ENCODE measurements around the gene FBXO24.

FBXO24 gene

DNA sequence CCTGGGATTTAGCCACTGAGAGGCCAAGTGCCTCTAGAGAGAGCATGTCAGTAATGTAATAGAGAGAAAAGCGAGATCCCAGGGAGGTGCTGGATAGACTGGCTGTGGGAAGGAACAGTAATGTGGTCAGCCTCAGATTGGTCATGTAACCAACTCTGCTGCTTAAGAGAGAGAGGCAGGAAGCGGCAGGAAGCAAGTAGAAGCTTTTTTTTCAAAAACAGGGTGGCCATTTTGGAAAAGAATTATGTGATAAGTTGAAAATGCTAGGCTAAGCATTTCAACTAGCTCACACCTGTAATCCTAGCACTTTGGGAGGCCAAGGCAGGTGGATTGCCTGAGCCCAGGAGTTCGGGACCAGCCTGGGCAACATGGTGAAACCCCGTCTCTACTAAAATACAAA is 12.3 kb downstream of the FBXO24 start:
- no peak for DNase-seq

DNA sequence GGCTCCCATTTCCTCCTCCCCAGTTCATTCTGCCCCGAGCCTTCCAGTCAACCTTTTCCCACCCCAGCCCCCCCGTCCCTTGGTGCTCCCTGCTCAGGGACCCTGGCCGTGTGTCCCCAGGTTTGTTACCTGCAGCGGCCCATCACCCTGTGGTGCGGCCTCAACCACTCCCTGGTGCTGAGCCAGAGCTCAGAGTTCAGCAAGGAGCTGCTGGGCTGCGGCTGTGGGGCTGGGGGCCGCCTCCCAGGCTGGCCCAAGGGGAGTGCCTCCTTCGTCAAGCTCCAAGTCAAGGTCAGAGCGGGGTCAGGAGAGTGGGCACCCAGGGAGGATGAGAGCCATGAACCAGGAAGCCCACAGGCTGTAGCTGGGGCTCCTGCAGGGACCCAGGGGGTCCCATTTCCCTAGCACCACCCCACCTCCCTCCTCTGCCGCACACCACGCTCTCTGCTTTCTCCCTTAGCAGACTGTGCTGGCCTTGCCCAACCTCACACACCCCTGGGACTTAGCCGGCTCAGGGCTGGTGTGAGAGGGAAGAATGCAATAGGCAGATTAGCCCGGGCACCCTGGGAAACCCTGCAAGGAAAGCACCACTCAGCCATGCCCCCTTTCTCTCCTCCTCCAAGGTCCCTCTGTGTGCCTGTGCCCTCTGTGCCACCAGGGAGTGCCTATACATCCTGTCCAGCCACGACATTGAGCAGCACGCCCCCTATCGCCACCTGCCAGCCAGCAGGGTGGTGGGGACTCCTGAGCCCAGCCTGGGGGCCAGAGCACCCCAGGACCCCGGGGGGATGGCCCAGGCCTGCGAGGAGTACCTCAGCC is 14.0 kb downstream of the FBXO24 start:
- no peak for DNase-seq

DNA sequence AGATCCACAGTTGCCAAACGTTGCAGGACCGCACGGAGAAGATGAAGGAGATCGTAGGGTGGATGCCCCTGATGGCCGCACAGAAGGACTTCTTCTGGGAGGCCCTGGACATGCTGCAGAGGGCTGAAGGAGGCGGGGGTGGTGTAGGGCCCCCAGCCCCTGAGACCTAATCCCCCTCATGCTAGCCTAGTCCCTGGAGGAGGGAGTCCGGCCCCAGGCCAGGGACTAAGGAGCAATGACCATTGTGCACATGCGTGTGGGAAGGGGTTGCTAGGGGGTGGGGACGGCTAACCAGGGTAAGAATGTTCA is 14.6 kb downstream of the FBXO24 start:
- no peak for DNase-seq

DNA sequence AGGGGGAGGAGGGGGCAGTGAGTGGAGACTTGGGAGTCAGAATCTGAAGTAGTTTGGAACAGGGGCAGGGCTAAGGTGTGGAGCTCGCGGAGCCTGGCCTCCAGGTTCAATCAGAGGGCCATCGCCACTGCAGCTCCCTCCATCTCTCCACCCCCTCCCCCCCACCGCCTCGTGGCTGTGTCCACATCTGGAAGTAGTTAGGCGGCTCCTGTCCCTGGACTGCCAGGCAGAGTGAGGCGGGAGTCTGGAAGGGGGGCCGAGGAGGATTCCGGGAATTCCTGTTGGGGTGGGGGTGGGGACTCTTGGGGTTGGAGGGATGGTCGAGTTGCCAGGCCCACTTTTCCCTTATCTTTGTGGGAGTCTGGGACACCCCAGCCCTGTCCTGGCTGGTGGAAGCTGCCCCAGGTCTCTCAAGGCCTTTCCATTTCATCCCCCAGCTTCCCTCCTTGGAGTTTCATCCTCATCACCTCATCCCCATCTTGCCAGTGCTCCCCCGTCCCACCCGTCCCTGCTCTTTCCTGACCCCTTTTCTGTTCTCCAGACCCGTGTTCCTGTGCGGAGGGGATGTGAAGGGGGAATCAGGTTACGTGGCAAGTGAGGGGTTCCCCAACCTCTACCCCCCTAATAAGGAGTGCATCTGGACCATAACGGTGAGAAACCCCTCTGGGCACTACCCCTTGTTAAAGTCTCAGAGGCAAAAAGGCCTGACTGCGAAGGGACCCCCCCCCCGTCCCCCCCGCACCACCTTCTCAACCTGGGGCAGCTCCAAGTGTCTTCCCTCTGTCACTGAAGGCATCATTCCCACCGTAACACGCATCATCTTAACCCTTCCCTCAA is 17.0 kb downstream of the FBXO24 start:
- no peak for DNase-seq

DNA sequence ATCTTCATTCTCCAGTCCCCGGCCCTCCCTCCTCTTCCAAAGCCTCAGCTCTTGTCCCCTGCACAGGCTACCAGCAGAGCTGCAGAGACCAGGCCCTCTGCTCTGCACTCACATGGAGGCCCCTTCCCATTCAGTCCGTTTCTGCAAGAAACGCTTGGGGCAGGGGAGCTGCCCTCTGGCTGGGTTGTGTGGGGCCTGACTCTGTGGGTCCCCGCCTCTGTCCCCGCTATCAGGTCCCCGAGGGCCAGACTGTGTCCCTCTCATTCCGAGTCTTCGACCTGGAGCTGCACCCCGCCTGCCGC is 17.5 kb downstream of the FBXO24 start:
- no peak for DNase-seq

DNA sequence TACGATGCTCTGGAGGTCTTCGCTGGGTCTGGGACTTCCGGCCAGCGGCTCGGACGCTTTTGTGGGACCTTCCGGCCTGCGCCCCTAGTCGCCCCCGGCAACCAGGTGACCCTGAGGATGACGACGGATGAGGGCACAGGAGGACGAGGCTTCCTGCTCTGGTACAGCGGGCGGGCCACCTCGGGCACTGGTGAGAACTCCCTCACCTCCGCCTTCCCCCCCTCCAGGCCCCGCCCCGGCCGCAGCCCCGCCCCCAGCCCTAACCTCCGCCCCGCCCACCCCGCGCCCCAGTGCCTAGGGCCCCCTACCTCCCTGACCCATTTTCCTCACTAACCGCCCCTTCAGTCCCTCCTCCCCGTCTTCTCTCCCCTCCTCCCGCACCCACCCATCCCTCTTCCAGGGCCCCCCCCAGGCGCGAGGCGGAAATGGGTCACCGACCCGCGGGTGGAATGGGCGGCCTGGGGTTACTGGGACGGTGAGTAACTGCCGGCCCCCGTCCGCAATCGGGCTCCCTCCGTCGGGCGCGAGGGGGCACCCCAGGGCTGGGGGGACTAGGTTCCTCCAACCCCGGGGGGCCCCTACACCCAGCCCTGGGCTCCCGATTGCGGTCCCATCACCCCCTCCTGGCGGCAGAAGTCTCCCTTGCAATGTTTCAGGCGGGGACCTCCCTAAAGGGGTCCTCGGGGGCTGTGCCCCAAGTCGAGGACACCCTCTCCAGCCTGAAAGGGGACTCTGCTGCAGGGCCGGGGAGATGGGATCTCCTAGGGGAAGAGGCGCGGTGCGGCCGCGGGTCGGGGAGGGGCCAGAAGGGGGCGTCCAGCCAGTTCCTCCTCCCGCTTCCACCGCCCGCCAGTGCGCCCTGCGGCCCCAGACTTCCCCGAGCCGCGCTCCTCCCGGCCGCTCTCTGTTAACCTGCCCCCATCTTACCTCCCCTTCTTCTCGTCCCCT is 18.2 kb downstream of the FBXO24 start:
- no peak for DNase-seq

DNA sequence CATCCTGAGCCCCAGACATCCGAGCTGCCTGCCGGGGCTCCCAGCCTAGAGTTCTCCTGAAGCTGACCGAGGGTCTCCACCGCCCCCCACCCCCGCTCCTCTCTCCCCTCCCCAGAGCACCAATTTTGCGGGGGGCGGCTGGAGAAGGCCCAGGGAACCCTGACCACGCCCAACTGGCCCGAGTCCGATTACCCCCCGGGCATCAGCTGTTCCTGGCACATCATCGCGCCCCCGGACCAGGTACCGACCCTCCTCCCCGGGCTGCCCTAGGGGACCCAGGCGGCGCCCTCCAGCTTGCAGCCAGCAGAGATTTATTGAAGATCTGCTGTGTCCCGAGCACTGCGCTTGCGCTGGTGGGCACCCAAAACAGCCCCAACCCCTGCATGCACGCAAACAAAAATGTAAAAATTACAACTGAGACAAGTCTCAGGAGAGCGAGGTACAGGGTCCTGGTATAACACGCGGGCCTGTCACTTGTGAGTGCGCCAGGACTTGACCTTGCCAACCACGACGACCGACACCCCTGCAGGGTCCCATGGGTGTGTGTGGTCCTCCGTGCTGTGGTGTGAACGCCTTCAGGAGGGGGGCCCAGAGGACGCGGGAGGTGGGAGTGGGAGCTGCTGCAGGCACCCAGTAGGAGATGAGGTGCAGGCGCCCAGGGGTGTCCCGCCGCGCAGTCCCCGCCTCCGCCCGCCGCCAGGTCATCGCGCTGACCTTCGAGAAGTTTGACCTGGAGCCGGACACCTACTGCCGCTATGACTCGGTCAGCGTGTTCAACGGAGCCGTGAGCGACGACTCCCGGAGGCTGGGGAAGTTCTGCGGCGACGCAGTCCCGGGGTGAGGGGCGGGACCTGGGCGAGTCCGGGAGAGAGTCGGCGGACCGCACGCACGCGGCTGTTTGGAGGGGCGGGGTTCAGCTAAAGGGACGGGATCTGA is 19.1 kb downstream of the FBXO24 start:
- no peak for DNase-seq

DNA sequence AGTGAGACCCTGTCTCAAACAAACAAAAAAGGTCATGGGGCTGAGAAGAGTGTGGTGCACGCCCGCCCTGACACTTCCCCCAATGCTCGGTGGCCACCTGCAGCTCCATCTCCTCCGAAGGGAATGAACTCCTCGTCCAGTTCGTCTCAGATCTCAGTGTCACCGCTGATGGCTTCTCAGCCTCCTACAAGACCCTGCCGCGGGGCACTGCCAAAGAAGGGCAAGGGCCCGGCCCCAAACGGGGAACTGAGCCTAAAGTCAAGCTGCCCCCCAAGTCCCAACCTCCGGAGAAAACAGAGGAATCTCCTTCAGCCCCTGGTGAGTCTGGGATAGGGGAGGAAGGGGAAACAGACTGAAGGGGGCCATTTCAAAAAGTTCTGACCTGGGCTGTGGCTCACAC is 20.2 kb downstream of the FBXO24 start:
- no peak for DNase-seq

DNA sequence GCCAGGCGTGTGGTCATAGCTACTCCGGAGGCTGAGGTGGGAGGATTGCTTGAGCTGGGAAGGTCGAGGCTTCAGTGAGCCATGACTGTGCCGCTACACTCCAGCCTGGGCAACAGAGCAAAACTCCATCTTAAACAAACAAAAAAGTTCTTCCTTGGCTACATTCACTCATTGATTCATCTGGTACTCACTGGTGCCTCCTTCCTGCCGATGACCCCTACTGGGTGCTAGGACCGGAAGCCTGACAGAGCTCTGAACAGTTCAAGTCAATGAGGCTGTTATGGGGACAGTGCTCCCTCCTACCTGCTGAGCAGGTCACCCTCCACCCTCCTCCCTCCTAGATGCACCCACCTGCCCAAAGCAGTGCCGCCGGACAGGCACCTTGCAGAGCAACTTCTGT is 21.0 kb downstream of the FBXO24 start:
- DNase-seq: no peak

DNA sequence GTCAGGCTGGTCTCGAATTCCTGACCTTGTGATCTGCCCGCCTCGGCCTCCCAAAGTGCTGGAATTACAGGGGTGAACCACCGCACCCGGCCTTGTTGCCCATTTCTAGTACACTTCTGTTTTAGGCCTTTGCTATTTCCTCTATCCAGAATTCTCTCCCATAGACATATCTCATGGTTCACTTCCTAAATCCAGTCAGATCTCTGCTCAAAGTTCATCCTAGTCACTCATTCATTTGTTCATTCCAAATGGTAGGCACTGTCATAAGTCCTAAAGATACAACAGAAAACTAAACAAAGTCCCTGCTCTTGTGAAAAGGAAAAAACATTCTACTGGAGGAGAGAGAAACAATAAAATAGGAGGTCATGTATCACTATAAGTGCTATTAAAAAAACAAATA is 23.8 kb downstream of the FBXO24 start:
- no peak for DNase-seq

DNA sequence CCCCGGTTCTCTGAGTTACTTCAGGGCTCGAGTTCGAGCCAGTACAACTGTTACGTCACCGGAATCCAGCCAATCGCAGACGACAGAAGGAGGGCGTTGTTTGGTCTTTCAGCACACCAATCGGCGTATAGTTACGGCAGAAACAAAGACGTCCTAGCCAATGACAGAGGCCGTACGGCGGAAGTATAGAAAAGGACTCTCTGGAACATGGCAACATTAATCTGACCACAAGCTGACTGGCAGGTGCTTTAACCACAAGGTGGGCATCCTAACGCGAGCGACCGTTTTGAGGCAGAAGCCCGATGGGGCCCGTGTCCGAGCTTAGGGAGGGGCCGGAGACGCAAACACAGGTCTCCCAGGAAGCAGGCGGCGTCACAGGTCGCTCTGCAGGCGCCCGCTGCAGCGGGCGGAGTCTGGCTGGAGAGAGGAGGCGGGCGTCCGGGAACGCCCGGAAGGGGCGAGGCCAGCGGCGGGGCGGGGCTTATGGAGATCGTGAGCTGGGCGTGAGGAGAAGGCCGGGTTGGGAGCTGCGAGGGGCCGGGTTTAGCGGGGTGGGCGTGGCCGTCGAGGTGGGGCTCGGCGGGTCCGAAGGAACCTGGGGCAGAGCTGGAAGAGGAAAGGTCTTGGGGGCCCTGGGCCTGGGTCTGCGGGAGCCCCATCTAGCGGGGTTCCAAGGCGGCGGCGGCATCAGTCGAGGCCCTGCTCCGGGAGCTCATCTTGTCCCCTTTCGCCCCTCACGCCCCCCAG is 26.0 kb downstream of the FBXO24 start, which contains the start of gene MOSPD3:
MOSPD3 (plus strand) TSS at position 558 of the 747 bp plus-strand sequence. CDS start 252 bp downstream, outside the sequence.
- DNase-seq: peak; percentile 89

DNA sequence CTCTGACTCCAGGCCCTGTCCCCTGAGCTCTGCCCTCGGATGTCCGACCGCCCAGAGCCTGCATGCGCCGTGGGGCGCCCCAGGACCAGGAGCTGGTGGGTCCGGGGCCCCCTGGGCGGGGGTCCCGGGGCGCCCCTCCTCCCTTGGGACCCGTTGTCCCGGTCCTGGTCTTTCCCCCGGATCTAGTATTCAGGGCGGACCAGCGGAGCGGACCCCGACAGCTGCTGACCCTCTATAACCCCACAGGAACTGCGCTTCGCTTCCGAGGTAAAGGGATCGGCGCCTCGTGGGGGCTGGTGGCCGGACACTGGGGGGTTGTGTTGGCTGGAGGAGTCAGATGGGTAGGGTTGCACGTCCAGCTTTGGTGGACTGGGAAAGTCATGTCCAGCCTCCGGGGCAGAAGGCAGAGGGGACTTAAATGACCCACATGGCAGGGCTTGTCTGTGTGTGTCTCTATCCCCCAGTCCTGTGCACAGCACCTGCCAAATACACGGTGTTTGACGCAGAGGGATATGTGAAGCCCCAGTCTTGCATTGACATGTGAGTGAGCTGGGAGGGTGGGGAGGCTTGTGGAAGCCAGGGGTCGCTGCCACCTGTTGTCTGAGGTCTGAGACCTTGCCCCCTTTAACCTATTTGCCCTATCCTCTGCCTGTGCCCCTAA is 26.7 kb downstream of the FBXO24 start:
- DNase-seq: no peak

DNA sequence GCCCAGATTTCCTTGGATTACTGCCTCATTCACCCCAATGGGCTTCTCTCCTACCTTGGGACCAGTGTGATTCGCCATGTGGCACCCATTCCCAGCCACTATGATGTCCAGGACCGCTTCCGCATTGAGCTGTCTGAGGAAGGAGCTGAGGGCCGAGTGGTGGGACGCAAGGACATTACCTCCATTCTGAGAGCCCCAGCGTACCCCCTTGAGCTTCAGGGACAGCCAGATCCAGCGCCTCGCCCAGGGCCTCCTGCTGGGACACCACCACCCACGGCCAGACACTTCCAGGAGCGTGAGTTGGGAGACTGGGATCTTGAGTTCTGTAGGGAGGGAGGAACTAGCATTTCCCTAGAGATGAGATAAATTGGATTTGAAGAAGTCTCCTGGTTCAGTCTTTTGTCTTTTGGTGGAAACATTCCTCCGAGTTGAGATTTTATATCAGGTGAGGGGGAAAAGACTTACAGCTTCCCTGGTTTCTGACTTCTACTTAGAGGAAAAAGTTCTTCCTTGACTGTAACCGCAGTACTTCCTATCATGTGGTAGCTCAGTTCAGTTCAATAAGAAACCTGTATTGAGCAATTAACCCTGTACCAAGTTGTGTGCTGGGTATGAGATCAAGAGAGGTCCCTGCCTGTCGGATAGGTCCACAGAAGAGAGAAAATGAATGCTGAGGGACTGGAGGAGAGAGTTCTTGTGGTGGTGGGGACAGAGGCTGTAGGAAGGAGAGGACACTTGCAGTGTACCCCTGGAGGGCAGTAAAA is 27.5 kb downstream of the FBXO24 start:
- no peak for DNase-seq

DNA sequence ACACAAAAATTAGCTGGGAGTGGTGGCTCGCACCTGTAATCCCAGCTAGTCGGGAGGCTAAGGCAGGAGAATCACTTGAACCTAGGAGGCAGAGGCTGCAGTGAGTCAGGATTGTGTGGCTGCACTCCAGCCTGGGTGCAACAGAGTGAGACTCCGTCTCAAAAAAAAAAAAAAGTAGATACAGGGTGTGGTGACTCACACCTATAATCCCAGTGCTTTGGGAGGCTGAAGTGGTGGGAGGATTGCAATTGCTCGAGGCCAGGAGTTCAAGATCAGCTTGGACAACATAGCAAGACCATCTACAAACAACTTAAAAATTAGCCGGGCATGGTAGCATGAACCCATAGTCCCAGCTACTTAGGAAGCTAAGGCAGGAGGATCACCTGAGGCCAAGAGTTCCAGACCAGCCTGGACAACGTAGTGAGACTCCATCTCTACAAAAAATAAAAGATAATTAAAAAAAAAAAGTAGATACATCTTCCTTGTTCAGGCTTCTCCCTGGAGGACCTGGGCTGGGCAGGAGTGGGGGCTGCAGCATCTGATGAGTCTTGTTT is 28.3 kb downstream of the FBXO24 start:
- no peak for DNase-seq

DNA sequence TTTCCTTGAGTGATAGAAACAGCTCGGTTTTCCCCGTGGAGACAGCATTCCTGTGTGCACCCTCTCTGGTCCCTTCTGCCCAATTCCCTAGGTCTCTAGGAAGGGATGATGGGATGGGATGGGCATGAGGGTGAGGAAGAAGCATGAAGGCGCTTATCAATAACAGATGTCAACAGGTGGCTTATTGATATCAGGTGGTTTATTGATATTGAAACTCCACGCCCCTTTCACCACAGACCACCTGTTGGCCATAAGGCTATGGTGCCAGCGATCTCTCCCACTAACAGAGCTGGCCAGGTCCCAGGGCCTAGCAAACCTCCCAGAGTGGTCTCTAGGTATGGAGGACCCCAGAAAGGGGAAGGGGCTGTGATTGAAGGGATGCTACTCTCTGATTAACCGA is 34.1 kb downstream of the FBXO24 start:
- DNase-seq: no peak

DNA sequence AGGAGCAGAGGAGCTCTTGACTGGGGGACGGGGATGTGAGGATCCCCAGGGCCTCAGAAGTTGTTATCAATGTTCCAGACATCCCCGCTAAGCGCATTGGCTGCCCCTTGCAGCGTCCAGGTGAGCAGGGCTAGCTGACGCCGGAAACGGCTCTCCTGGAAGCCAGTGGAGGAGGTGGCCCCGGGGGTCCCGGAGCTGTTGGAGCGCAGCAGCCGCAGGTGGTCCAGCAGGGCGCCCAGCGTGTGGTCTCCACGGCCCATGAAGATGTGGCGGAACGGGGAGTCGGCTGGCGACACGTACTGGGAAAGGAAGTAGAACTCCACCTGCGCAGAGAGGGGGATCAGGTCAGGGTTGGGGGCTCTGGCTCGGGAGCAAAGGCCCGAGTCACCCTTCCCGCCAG is 34.7 kb downstream of the FBXO24 start:
- no peak for DNase-seq

DNA sequence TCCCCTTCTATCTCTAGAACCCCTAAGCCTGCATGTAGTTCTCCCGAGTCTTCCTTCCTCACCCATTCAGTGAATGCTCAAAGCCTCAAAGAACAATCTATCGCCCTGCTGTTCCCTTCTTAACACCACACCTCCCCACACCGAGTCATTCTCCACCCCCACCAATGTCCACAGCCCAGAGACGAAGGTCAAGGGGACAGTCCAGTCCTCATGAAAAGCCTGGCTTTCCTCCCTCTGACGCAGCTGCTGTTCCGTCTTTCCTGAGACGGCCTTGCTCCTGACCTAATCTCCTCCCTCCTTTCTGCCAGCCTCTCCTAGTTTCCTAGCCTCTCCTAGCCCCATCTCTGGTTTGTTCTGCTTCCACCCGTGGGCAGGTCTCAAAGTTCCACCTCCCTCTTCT is 35.4 kb downstream of the FBXO24 start:
- DNase-seq: no peak

DNA sequence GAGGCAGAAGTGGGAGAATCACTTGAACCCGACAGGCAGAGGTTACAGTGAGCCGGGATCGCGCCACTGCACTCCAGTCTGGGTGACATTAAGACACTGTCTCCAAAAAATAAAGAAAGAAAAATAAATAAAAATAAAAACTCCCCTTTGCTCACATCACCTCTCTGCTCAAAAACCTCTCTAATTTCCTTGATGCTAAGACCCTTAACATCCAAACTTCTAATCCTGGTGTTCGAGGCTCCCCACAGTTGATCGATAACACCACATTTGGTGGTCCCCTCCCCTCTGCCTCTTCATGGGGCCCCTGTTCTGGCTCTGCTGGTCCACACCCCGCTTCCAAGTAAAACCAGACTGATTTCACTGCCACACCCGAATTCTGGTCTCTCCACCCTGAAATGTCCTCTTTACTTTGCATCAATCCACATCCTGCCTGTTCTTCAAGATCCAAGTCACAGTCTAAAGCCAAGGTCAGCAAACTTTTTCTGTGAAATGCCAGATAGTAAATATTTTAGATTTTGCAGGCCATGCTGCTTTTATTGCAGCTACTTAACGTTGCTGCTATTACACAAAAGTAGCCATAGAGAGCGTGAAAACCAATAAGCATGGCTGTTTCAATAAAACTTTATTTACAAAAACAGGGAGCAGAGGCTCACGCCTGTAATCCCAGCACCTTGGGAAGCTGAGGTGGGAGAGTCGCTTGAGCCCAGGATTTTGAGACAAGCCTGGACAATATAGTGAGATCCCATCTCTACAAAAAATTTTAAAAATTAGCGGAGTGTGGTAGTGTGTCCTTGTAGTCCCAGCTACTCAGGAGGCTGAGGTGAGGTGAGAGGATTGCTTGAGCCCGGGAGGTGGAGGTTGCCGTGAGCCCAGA is 38.1 kb downstream of the FBXO24 start:
- DNase-seq: no peak

DNA sequence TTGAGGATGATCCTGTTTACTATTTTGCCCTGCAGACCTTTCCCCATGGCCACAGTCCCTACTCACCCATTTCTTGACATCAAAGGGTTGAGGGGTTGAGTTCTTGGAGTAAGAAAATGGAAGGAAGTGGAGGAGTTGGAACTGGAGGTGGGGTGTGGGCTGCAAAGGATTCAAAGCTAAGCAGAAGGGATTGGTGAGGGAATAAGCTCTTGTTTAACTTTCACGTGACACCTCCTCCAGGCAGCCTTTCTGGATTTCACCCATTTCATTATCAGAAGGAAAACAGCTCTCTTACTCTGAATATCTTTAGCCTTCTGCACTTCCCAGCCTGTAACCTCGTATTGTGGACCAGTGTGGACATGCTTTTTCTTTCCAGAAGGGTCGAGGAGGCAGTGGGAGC is 39.9 kb downstream of the FBXO24 start:
- DNase-seq: no peak

Data from T1000 (cell line).